Adrenal gland (tissue), 12 donors: ENCODE results near the gene ARHGAP18. TPM values are rescaled to one million over a fixed set of nuclear protein-coding genes. Genes with fewer than 3 reads are reported as not detected.

ENCODE experiments used
- DNase-seq, 7 donors: peaks; one replicate each; pipeline ENCODE4 v3.0.0-alpha.2; 2019 to 2020
- H3K27ac ChIP-seq, 5 donors: fragments of 200-600 bp; sonication (generic) in 4 of 5; 1 replicate in 3 of 5; 2 replicates in 2 of 5; pipeline versions ENCODE4 v1.5.1 to v1.8.0; 2016 to 2020; ENCODE audit warnings: mild to moderate bottlenecking in 1 of 5
- H3K27me3 ChIP-seq: fragments of 200-600 bp; 2 replicates; pipeline ENCODE4 v1.8.0; 2021
- H3K36me3 ChIP-seq, 2 donors: fragments of 200-600 bp; replicated peaks in 1 of 2; 1 replicate in 1 of 2; 2 replicates in 1 of 2; pipeline versions ENCODE4 v1.5.1 to v1.8.0; 2018 to 2022
- H3K4me1 ChIP-seq, 2 donors: fragments of 200-600 bp; replicated peaks in 1 of 2; 1 replicate in 1 of 2; 2 replicates in 1 of 2; pipeline versions ENCODE4 v1.5.1 to v1.8.0; 2018 to 2021
- H3K4me3 ChIP-seq, 4 donors: fragments of 200-600 bp; sonication (generic) in 3 of 4; one replicate each; pipeline ENCODE4 v1.5.1; 2016 to 2018
- H3K9me3 ChIP-seq, 3 donors: fragments of 200-600 bp; sonication (generic) in 1 of 3; replicated peaks in 1 of 3; 1 replicate in 2 of 3; 2 replicates in 1 of 3; pipeline versions ENCODE4 v1.5.1 to v1.8.0; 2016 to 2021
- POLR2A ChIP-seq, 2 donors: fragments of 450-650 bp; IDR thresholded peaks; one replicate each; pipeline ENCODE4 v1.6.1; 2017; ENCODE audit warnings: antibody characterized with exemption in 2 of 2, mild to moderate bottlenecking in 2 of 2, moderate library complexity in 1 of 2
- WGBS, 4 donors: extraction: QIAGEN DNeasy Blood & Tissue Kit in 2 of 4; methylation state at CpG; one replicate each; pipeline versions ENCODE4 v1.1.5 to v1.1.7; 2013 to 2017; 5-methylcytosine and 5-hydroxymethylcytosine counted together
- intact Hi-C, 2 donors: fragments of 100-400 bp; cut with DNase I; formaldehyde crosslinking; loops; one replicate each; pipeline versions ENCODE4 v1.14.1 to v1.15.0; 2022 to 2023
- polyA plus RNA-seq, 3 donors: library from polyadenylated mRNA; stranded (reverse); fragments of 200-250 nt in 2 of 3; fragments of 350-450 nt in 1 of 3; fragmentation: Illumina TruSeq in 1 of 3; extraction: RNeasy Lipid Tissue Mini Kit (QIAGEN cat#74804) in 1 of 3; gene quantifications; one replicate each; pipeline ENCODE4 v1.2.3, GENCODE V29; 2013 to 2014
- total RNA-seq, 9 donors: library from RNA; depleted of rRNA in 4 of 9; stranded (reverse); fragments of >200 nt in 4 of 9; fragments of 120-200 nt in 1 of 9; fragmentation: NEBNext Ultra II Directional in 1 of 9; extraction: Animal tissue kit (Norgen Biotek cat#: 25700) in 1 of 9; gene quantifications; one replicate each; pipeline versions ENCODE4 v1.1.0 to v1.2.4, GENCODE V29; 2013 to 2023
- TF ChIP-seq, protein P1 (sequence below), 6 experiments: fragments of 450-650 bp in 4 of 6; fragments of 200-600 bp in 2 of 6; sonication (generic) in 1 of 6; IDR thresholded peaks; 1 replicate in 5 of 6; 2 replicates in 1 of 6; pipeline versions ENCODE4 v1.5.1 to v1.8.0; 2016 to 2021; ENCODE audit warnings: antibody characterized with exemption in 6 of 6, mild to moderate bottlenecking in 2 of 6, moderate library complexity in 1 of 6
- donor health status: healthy with polysubstance abuse.
- donor health status: Bipolar disorder and iron deficiency.
- donor health status: DM: yes; HTN: yes; CAD: no.
- donor health status: DM: no; HTN: no; CAD: no.
- donor health status: DM: no; HTN: no; CAD: no.
- donor health status: DM: yes; HTN: yes; CAD: no.

ARHGAP18 gene
- total and polyA plus RNA-seq, 12 donors, result 22.0 to 101 (median 75.8) TPM

- no peaks in the 10 kb centered on the region for H3K9me3 ChIP-seq
- no peaks in the 10 kb centered on the region for H3K27me3 ChIP-seq
- WGBS, 4 donors, result 80 to 99% (median 91%) methylated on average over 2 of the region's 2 CpGs
- H3K36me3 ChIP-seq, result no peaks in the 10 kb centered on the region
- no peak overlapping the region for H3K4me3 ChIP-seq
- no peak for TF ChIP-seq POLR2A (IDR thresholded peaks at IDR 0.05)
- TF ChIP-seq, protein P1, sequence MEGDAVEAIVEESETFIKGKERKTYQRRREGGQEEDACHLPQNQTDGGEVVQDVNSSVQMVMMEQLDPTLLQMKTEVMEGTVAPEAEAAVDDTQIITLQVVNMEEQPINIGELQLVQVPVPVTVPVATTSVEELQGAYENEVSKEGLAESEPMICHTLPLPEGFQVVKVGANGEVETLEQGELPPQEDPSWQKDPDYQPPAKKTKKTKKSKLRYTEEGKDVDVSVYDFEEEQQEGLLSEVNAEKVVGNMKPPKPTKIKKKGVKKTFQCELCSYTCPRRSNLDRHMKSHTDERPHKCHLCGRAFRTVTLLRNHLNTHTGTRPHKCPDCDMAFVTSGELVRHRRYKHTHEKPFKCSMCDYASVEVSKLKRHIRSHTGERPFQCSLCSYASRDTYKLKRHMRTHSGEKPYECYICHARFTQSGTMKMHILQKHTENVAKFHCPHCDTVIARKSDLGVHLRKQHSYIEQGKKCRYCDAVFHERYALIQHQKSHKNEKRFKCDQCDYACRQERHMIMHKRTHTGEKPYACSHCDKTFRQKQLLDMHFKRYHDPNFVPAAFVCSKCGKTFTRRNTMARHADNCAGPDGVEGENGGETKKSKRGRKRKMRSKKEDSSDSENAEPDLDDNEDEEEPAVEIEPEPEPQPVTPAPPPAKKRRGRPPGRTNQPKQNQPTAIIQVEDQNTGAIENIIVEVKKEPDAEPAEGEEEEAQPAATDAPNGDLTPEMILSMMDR (IDR thresholded peaks at IDR 0.05), result no peak
- no peak overlapping the region for H3K27ac ChIP-seq
- intact Hi-C loops, result no loop called here
- DNase-seq, result no peak
- peaks cover 12 to 30% of the 10 kb centered on the region in 2 donors for H3K4me1 ChIP-seq
Measured at GRCh38 chr6:129753422-129753821, 43.4 kb upstream of the ARHGAP18 start.

DNA sequence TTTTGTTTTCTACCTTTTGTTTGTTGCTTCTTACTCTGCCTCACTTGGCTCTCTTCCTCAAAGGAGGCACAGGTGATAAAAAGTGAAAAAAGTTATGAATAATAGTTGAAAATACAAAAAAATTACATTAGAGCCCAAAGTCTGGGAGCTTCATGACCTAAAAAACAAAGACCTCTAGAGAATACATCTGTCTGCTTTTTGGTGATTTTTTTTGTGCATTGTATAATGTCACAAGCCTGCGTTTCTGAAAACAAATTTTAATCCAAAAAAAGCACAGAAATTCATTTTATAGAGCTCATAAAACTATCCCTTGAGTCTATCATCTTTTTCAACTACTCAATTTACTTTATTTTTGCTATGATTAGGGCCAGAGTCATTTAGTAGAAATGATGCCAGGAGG, 41.4 kb upstream of the ARHGAP18 start:
- TF ChIP-seq, protein P1 (IDR thresholded peaks at IDR 0.05), result no peak
- TF ChIP-seq POLR2A (IDR thresholded peaks at IDR 0.05), result no peak
- Histone ChIP-seq H3K4me1 (peaks cover 16 to 37% of the 10 kb centered on the region in 2 donors), H3K36me3 (no peaks in the 10 kb centered on the region), H3K27me3 (no peaks in the 10 kb centered on the region), H3K4me3 (no peak overlapping the region), H3K27ac (no peak overlapping the region), H3K9me3 (no peaks in the 10 kb centered on the region)
- intact Hi-C loops, result no loop called here
- DNase-seq, result no peak
- 71 to 79% (median 77%) methylated on average over 1 of the region's 1 CpG for WGBS, 4 donors

DNA sequence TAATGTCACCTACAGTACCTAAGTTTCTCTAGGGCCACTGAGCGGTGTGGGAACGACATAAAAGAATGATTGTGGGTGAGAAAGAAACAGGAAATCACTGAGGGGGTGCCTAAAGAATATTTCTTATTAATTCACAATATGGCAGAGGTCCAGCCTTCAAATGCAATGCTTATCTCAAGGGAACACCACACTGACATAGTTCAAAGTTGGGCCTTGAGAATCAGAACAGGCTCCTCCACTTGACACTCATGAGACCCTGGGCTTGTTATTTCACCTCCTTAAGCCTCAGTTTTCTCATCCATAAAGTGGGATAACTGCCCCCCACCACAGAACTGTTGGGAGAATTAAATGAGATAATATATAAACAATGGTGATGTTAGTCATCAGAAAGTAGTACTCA, 40.4 kb upstream of the ARHGAP18 start:
- peak overlapping the region in 2 of 5 donors; percentile 43 to 65 for H3K27ac ChIP-seq
- no peak overlapping the region for H3K4me3 ChIP-seq
- no peak for DNase-seq
- WGBS, 4 donors, result 43 to 70% (median 65%) methylated on average over 2 of the region's 2 CpGs
- H3K9me3 ChIP-seq, result no peaks in the 10 kb centered on the region
- no peaks in the 10 kb centered on the region for H3K27me3 ChIP-seq
- H3K4me1 ChIP-seq, result peaks cover 16 to 37% of the 10 kb centered on the region in 2 donors
- intact Hi-C loops, result no loop called here
- TF ChIP-seq, protein P1 (IDR thresholded peaks at IDR 0.05), result no peak
- no peak for TF ChIP-seq POLR2A (IDR thresholded peaks at IDR 0.05)
- no peaks in the 10 kb centered on the region for H3K36me3 ChIP-seq

DNA sequence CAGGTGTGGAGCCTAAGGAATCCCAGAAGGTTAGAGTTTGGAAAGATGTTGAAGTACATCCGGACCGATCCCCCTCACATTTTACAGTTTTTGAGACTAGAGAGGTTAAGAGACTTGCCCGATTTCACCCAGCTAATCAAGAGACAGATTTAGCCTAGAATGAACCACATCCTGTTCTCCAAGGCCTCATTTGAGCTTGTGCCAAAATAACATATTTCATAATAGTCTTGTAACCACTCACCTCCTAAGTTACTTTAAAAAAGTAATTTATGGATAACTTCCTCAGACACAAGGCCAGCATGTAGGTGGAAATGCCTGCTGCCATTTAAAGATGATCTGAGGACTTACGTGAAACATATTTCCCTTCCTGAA, 39.8 kb upstream of the ARHGAP18 start:
- intact Hi-C loops, result no loop called here
- WGBS, 4 donors, result 7 to 19% (median 12%) methylated on average over 4 of the region's 4 CpGs
- DNase-seq, result no peak
- Histone ChIP-seq H3K27me3 (no peaks in the 10 kb centered on the region), H3K4me3 (no peak overlapping the region), H3K4me1 (peaks cover 18 to 37% of the 10 kb centered on the region in 2 donors), H3K36me3 (no peaks in the 10 kb centered on the region), H3K9me3 (no peaks in the 10 kb centered on the region), H3K27ac (peak overlapping the region in 4 of 5 donors; percentile 2 to 65 (median 25))
- TF ChIP-seq, protein P1 (IDR thresholded peaks at IDR 0.05), result no peak
- no peak for TF ChIP-seq POLR2A (IDR thresholded peaks at IDR 0.05)
